ENCODE data around the gene GOLGA1.

GOLGA1 gene

DNA sequence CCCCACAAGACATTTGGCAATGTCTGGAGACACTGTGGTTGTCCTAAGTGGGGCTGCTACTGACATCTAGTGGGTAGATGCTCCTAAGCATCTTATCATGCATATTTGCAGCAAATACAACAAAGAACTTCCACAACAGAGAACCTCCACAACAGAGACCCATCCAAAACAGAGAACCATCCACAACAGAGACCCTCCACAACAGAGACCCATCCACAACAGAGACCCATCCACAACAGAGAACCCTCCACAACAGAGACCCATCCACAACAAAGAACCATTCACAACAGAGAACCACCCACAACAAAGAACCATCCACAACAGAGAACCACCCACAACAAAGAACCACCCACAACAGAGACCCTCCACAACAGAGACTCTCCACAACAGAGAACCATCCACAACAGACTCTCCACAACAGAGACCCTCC is 46.1 kb downstream of the GOLGA1 start:
- Histone ChIP-seq H3K4me3 (ENCODE audit: low read depth, low read length) (no peak overlapping the region), H3K27ac (no peak overlapping the region), H3K9me3 (ENCODE audit: severe bottlenecking) (peaks cover 2% of the 10 kb centered on the region), H3K27me3 (ENCODE audit: insufficient read depth, low read depth, severe bottlenecking) (no peaks in the 10 kb centered on the region), H3K36me3 (peaks cover 21% of the 10 kb centered on the region)
- peak; percentile 55 for DNase-seq
- TF ChIP-seq, protein P1, sequence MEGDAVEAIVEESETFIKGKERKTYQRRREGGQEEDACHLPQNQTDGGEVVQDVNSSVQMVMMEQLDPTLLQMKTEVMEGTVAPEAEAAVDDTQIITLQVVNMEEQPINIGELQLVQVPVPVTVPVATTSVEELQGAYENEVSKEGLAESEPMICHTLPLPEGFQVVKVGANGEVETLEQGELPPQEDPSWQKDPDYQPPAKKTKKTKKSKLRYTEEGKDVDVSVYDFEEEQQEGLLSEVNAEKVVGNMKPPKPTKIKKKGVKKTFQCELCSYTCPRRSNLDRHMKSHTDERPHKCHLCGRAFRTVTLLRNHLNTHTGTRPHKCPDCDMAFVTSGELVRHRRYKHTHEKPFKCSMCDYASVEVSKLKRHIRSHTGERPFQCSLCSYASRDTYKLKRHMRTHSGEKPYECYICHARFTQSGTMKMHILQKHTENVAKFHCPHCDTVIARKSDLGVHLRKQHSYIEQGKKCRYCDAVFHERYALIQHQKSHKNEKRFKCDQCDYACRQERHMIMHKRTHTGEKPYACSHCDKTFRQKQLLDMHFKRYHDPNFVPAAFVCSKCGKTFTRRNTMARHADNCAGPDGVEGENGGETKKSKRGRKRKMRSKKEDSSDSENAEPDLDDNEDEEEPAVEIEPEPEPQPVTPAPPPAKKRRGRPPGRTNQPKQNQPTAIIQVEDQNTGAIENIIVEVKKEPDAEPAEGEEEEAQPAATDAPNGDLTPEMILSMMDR (IDR thresholded peaks at IDR 0.05; ENCODE audit: low read depth, low read length): peak; percentile 71

GRCh38 chr9:124894035-124894740 is 46.7 kb downstream of the GOLGA1 start:
- DNase-seq: no peak
- Histone ChIP-seq H3K27me3 (ENCODE audit: insufficient read depth, low read depth, severe bottlenecking) (no peaks in the 10 kb centered on the region), H3K9me3 (ENCODE audit: severe bottlenecking) (peaks cover 2% of the 10 kb centered on the region), H3K36me3 (peaks cover 21% of the 10 kb centered on the region), H3K27ac (no peak overlapping the region), H3K4me3 (ENCODE audit: low read depth, low read length) (no peak overlapping the region)
- TF ChIP-seq, protein P1 (IDR thresholded peaks at IDR 0.05; ENCODE audit: low read depth, low read length): no peak

- no peak overlapping the region for H3K4me3 ChIP-seq (ENCODE audit: low read depth, low read length)
- TF ChIP-seq, protein P1 (IDR thresholded peaks at IDR 0.05; ENCODE audit: low read depth, low read length): no peak
- no peaks in the 10 kb centered on the region for H3K27me3 ChIP-seq (ENCODE audit: insufficient read depth, low read depth, severe bottlenecking)
- DNase-seq: no peak
- no peaks in the 10 kb centered on the region for H3K9me3 ChIP-seq (ENCODE audit: severe bottlenecking)
- H3K27ac ChIP-seq: no peak overlapping the region
- peaks cover 23% of the 10 kb centered on the region for H3K36me3 ChIP-seq
These were observed 50.7 kb downstream of the GOLGA1 start for GRCh38 chr9:124890179-124890578.

DNA sequence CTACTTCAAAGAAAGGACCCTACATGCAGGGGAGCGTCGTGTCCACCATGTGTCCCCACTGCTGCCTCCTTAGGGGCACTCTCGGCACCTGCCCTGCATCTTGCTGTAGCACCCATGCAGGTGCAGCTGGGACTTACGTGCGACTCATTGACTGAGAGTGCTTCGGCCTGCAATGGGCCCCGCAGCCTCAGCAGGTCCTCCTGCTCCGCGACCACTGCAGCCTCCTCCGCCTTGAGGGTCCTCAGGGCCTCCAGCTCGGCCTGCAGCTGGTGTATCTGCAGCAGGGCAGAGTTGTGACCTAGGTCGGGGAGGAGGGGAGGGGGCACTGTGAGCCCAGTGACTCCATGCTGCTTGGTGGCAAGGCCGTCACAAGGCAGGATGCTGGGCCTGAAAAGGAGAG is 51.9 kb downstream of the GOLGA1 start:
- H3K27ac ChIP-seq: no peak overlapping the region
- no peak for DNase-seq
- H3K36me3 ChIP-seq: peaks cover 26% of the 10 kb centered on the region
- no peaks in the 10 kb centered on the region for H3K27me3 ChIP-seq (ENCODE audit: insufficient read depth, low read depth, severe bottlenecking)
- H3K4me3 ChIP-seq (ENCODE audit: low read depth, low read length): no peak overlapping the region
- TF ChIP-seq, protein P1 (IDR thresholded peaks at IDR 0.05; ENCODE audit: low read depth, low read length): no peak
- H3K9me3 ChIP-seq (ENCODE audit: severe bottlenecking): no peaks in the 10 kb centered on the region

- no peaks in the 10 kb centered on the region for H3K9me3 ChIP-seq (ENCODE audit: severe bottlenecking)
- no peak overlapping the region for H3K4me3 ChIP-seq (ENCODE audit: low read depth, low read length)
- TF ChIP-seq, protein P1 (IDR thresholded peaks at IDR 0.05; ENCODE audit: low read depth, low read length): no peak
- peaks cover 26% of the 10 kb centered on the region for H3K36me3 ChIP-seq
- H3K27ac ChIP-seq: no peak overlapping the region
- DNase-seq: no peak
- H3K27me3 ChIP-seq (ENCODE audit: insufficient read depth, low read depth, severe bottlenecking): no peaks in the 10 kb centered on the region
These were observed 53.1 kb downstream of the GOLGA1 start for GRCh38 chr9:124887832-124888231.

All from WERI-Rb-1 (cell line).